Colon (tissue), 2 donors: ENCODE measurements around the gene SORBS2.

ENCODE experiments used
- FAIRE-seq: peaks from 2 replicates; lab custom pipeline; 2012; peaks lifted over from hg19 to GRCh38; lab: Jason Lieb, UNC
- donor health status: control.
- donor health status: control.

Gene SORBS2

GRCh38 chr4:185805262-185805802, 6.7 kb downstream of the SORBS2 start:
- no peak for FAIRE-seq

- no peak for FAIRE-seq
These were observed 9.0 kb downstream of the SORBS2 start for GRCh38 chr4:185803022-185803421.

GRCh38 chr4:185801471-185801870, 10.5 kb downstream of the SORBS2 start:
- FAIRE-seq = no peak

DNA sequence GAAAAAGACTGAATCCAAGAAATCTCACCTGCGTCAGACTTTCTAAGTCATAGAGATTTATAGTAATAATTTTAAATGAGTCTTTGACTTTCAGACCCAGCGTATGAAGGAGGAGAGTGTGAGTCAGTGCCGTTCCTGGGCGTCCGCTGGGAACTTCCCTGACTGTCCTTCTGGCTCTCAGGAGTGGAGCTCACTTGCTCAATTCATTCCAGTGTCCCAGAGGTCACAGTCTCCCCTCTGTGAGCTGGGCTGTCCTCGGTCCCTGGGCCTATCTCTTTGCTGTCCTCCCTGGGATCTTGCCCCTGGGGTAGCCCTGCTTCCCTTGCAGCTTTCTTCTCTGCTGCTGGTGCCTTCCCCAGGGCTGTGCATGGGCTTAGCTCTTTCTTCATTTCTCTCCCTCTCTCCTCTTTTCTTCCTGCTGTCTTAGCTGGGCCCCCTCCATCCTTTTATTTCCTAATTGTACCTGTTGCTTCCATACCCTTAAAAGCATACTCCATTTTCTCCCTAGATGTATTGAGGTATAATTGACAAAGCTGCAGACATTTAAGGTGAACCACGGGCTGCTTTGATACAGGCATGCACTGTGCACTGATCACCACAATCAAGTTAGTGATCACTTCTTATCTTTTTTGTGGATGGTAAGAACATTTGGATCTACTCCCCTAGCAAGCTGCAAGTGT, 11.6 kb downstream of the SORBS2 start:
- no peak for FAIRE-seq

DNA sequence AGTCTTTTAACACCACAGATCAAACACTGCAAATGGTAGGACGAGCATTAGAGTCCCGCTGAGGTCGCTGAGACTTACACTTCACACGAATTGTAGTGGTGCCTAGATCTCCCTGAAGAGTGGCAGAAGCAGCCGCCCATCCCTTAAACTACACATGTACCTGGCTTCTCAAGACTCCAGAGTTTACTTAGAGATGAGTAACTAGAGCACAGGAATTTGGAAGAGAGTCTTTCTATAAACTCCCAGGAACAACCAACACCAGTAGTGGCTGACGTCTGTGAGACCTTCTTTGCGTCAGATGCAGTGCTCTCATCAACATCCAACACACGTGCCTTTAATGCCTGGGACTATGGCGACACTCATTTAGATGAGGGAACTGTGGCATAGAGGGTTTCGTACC, 12.6 kb downstream of the SORBS2 start:
- no peak for FAIRE-seq

DNA sequence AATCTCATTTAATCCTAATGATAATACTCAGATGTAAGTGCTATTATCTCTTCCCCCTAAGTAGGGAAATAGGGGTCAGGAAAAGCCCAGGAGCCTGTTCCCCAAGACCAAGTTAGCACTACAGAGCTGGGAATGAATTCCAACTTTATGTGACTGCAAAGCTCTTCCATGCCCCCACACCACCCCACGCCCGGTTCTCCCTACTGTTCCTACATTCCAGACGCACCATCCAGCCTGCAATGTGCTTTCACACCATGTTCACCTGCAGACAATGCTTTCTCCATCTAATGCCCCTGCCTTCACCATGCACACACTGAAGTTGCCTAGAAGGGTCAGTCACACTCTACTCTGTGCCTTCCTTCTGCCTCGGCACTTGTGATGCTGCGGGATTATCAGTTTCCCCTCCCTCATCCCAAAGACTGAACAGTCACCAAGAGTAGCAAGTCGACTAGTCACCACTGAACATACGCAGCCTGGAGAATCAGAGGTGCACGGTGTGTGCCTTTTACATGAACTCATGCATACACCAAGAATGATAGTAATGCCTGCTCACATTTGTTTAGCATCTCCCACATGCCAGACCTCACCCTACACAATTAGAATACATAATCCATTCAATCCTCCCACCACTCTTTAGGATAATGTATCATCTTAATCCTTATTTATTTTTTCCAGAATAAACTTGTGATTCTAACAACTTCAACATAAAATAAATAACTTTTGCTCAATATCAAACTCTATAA, 14.2 kb downstream of the SORBS2 start:
- FAIRE-seq = no peak

GRCh38 chr4:185797018-185797417, 15.0 kb downstream of the SORBS2 start:
- FAIRE-seq = no peak

GRCh38 chr4:185796176-185796575, 15.8 kb downstream of the SORBS2 start:
- no peak for FAIRE-seq

DNA sequence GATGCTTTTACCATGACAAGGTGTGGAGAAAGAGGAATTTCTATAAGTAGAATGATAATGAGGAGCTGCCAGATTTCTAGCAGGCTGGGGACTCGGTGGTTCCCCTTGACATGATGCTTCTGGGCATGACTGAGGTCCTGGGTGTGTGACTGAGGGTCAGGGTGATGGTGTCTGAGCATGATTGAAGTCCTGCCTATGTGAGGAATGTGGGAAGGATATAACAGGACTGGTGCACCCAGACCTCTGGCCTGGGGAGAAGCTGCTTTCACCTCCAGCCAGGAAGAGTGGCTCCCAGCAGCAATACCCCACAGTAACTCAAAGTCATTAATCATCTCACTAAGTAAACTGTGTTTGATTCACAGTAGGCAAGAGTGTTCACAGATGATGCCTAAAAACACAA, 17.4 kb downstream of the SORBS2 start:
- no peak for FAIRE-seq

DNA sequence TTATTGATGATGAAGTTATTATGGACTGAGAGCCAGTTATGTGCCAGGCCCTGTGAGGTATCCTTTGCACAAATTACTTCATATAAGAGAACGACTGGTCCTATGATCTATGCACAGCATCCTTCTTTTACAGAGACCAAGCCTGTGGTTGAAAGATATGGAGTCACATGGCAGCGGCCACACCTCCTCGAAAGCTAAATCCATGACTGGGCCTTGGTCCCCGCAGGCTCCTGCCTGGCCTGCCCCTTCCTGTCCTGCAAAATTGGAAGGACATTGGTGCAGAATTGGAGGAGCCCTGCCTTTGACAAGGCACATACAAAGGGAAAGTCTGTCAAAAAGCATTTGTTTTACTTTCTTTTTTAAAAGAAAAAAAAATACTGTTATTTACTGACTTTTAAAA, 18.3 kb downstream of the SORBS2 start:
- FAIRE-seq = no peak

- no peak for FAIRE-seq
These were observed 18.9 kb downstream of the SORBS2 start for GRCh38 chr4:185793116-185793485.

DNA sequence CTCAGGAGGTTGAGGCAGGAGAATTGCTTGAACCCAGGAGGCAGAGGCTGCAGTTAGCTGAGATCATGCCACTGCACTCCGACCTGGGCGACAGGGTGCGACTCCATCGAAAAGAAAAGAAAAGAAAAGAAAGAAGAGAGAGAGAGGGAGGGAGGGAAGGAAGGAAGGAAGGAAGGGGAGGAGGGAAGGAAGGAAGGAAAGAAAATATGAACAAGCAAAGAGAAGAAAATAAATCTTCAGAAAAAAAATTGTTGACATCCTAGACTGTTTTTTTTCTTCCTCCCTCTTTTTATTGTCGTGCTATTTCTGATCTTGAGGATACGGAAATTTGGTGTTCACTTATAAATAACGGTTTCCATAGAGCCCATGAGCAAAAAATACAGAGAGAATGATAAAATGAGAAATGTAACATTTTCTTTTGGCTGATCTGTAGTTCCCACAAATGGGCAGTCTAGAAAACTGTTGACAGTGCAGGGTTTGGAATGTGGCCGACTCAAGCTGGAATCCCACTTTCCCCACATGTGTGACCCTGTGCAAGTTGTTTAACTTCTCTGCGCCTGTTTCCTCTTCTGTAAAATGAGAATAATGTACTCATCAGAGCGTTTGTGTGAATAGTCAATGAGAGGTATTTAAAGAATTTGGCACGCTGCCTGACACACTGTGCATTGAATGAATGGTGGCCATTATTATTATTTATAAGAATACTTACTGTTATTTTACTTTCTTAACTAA, 19.4 kb downstream of the SORBS2 start:
- FAIRE-seq = no peak

- no peak for FAIRE-seq
These were observed 23.9 kb downstream of the SORBS2 start for GRCh38 chr4:185787926-185788679.

DNA sequence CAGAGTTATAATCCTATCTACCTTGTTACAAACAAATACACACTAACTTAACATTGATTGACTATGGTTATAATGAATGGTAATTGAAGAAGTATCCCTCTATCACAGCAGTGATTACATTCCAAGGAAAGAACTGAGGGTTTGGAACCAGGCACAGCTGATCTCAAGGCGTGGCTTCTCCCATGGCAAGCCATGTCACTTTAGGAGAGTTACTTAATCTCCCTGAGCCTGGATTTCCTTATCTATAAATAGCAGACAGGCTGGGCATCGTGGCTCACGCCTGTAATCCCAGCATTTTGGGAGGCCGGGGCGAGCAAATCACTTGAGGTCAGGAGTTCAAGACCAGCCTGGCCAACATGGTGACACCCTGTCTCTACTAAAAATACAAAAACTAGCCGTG, 25.6 kb downstream of the SORBS2 start:
- FAIRE-seq = no peak

- FAIRE-seq = no peak
These were observed 28.4 kb downstream of the SORBS2 start for GRCh38 chr4:185783574-185783973.

- no peak for FAIRE-seq
These were observed 29.5 kb downstream of the SORBS2 start for GRCh38 chr4:185782523-185782922.

DNA sequence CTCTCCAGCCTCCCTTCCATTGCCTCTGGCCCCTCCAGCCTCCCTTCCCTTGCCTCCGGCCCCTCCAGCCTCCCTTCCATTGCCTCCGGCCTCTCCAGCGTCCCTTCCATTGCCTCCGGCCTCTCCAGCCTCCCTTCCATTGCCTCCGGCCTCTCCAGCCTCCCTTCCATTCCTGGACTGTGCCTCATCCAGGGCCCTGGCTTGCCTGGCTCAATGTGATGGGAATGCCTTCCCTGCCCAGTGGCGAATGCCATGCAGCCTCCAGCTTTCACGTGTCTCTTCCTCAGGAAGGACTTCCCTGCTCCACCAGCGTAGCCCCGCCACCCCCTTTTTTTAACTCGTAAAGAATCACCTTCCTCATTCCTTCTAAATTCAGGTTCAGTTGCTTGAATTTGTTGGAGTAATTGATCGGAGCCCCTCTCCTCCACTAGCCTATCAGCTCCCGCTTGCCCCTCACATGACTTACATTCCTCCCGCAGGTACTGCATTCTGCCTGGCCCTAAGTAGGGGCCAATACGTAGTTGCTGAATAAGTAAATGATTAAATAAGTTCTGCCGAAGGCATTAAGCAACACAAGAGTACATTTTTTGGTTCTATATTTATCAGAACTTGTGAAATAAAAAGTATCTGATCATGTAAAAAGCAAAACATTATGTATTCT, 30.3 kb downstream of the SORBS2 start:
- FAIRE-seq = no peak

GRCh38 chr4:185780472-185780871, 31.5 kb downstream of the SORBS2 start:
- no peak for FAIRE-seq

DNA sequence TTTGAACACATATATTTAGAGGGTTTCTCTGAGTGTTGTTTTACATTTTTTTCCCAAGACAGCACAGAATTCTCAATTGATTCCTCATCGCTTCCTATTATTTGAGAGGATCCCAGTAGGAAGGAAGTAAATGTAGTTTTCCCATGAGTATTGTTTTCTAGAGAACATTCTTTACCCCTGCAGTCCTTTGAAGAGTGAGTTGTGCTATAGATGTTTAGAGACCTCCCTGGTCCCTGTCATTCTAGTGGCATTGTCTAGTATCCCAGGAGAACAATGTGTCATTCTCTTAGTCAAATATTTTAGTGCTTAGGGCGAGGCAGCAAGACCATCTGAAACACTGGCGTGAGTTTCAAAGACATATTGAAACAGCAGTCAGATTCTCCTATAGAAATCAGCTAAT, 32.5 kb downstream of the SORBS2 start:
- no peak for FAIRE-seq

DNA sequence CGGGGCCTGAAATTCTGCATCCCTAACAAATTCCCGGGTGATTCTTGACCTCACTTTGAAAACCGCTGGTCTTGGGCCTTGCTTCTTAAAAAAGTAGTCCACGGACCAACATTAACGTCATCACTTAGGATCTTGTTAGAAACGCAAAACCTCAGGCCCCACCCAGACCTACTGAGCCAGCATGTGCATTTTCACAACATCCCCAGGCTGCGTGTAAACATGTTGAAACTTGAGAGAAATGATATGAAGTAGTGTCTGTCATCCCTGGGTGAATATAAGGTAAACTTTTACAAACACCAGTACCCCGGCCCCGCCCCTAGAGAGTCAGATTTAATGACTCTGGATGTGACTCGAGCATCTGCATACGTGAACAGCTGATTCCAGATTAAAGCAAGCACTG, 33.7 kb downstream of the SORBS2 start:
- FAIRE-seq = no peak

- FAIRE-seq = no peak
These were observed 36.0 kb downstream of the SORBS2 start for GRCh38 chr4:185775792-185776555.
